A549 (cell line): ENCODE results near the gene ADAMTS4. TPM values are rescaled to one million over a fixed set of nuclear protein-coding genes. Genes with fewer than 3 reads are reported as not detected.

Experiments
- ATAC-seq, 2 experiments: fragments of 200-7000 bp in 1 of 2; fragments of >200 bp in 1 of 2; cut with Nextera tagmentation in 1 of 2; cut with Tn5 transposase in 1 of 2; 3 replicates each; pipeline versions ENCODE4 v1.8.0 to v1.9.1; 2018 to 2020; ENCODE audit warnings: mild to moderate bottlenecking in 1 of 2, moderate library complexity in 1 of 2
- CTCF ChIA-PET: fragments of 300-600 bp; sonication (Branson Sonifier 250); formaldehyde crosslinking; extraction: SDS; loops from one replicate; lab custom pipeline; 2021; ENCODE audit warnings: antibody characterized with exemption, inconsistent platforms; lab: Yijun Ruan, JAX
- POLR2A ChIA-PET: fragments of 350-600 bp; formaldehyde crosslinking; extraction: SDS; loops from one replicate; lab custom pipeline; 2021; ENCODE audit warnings: antibody characterized with exemption, inconsistent platforms; lab: Yijun Ruan, JAX
- DNase-seq, 2 experiments: peaks; one replicate each; pipeline versions ENCODE4 v3.0.0 to v3.0.0-alpha.2; 2011 to 2016; ENCODE audit warnings: low read depth in 1 of 2, low spot score in 1 of 2
- FAIRE-seq: peaks from 2 replicates; lab custom pipeline; 2011; peaks lifted over from hg19 to GRCh38; lab: Jason Lieb, UNC
- H3K27ac ChIP-seq, 2 experiments: fragments of >200 bp; sonication (Bioruptor Twin); formaldehyde crosslinking; 3 replicates each; pipeline ENCODE4 v1.5.1; 2016 to 2017
- H3K4me1 ChIP-seq: fragments of >200 bp; sonication (Bioruptor Twin); formaldehyde crosslinking; 3 replicates; pipeline ENCODE4 v1.6.1; 2016
- H3K4me2 ChIP-seq: fragments of >200 bp; sonication (Bioruptor Twin); formaldehyde crosslinking; 3 replicates; pipeline ENCODE4 v1.6.1; 2016
- H3K4me3 ChIP-seq: fragments of >200 bp; sonication (Bioruptor Twin); formaldehyde crosslinking; 3 replicates; pipeline ENCODE4 v1.5.1; 2016
- H3K9me3 ChIP-seq: fragments of >200 bp; sonication (Bioruptor Twin); formaldehyde crosslinking; 3 replicates; pipeline ENCODE4 v1.6.1; 2016
- BHLHE40 ChIP-seq: IDR thresholded peaks from 2 replicates; pipeline ENCODE4 v1.6.1; 2012; ENCODE audit warnings: low read depth, low read length, inconsistent platforms
- CBX2 ChIP-seq: fragments of 200-600 bp; sonication (generic); IDR thresholded peaks from 2 replicates; pipeline ENCODE4 v1.6.1; 2016; ENCODE audit warnings: low read depth, mild to moderate bottlenecking, borderline replicate concordance
- CHD4 ChIP-seq: fragments of 200-600 bp; sonication (generic); IDR thresholded peaks from 2 replicates; pipeline ENCODE4 v1.6.1; 2016; ENCODE audit warnings: antibody characterized with exemption, mild to moderate bottlenecking, borderline replicate concordance
- CTCF ChIP-seq: fragments of >200 bp; sonication (Bioruptor Twin); formaldehyde crosslinking; IDR thresholded peaks from 3 replicates; pipeline ENCODE4 v1.5.1; 2016
- E2F6 ChIP-seq: IDR thresholded peaks from 2 replicates; pipeline ENCODE4 v1.6.1; 2012; ENCODE audit warnings: low read depth, borderline replicate concordance
- ELK1 ChIP-seq: fragments of 150-350 bp; IDR thresholded peaks from 2 replicates; pipeline ENCODE4 v1.6.1; 2014; ENCODE audit warnings: low read depth, mild to moderate bottlenecking, low read length
- FOSB ChIP-seq: fragments of 250-450 bp; sonication (Bioruptor Pico); IDR thresholded peaks from 2 replicates; pipeline ENCODE4 v1.5.0; 2020; ENCODE audit warnings: mild to moderate bottlenecking, moderate library complexity
- FOSL2 ChIP-seq, 2 experiments: fragments of 450-650 bp in 1 of 2; fragments of >200 bp in 1 of 2; sonication (Bioruptor Twin) in 1 of 2; formaldehyde crosslinking; IDR thresholded peaks; 2 replicates each; pipeline versions ENCODE4 v1.5.0 to v1.6.1; 2016 to 2020; ENCODE audit warnings: mild to moderate bottlenecking in 1 of 2, moderate library complexity in 1 of 2
- FOXS1 ChIP-seq: fragments of 250-450 bp; sonication (Bioruptor Pico); IDR thresholded peaks from 2 replicates; pipeline ENCODE4 v1.5.0; 2020; ENCODE audit warnings: mild to moderate bottlenecking, moderate library complexity
- GATA3 ChIP-seq: IDR thresholded peaks from 2 replicates; pipeline ENCODE4 v1.6.1; 2012; ENCODE audit warnings: borderline replicate concordance
- HEYL ChIP-seq: fragments of 250-450 bp; sonication (Bioruptor Pico); IDR thresholded peaks from 2 replicates; pipeline ENCODE4 v1.8.0; 2021; ENCODE audit warnings: mild to moderate bottlenecking, moderate library complexity
- HOXB13 ChIP-seq: fragments of 250-450 bp; sonication (Bioruptor Pico); IDR thresholded peaks from 2 replicates; pipeline ENCODE4 v1.5.0; 2020; ENCODE audit warnings: low read depth, mild to moderate bottlenecking, moderate library complexity
- NR3C1 ChIP-seq: fragments of >200 bp; sonication (Bioruptor Twin); formaldehyde crosslinking; IDR thresholded peaks from 3 replicates; pipeline ENCODE4 v1.6.1; 2017
- POLR2A ChIP-seq: IDR thresholded peaks from 2 replicates; pipeline ENCODE4 v1.6.1; 2012; ENCODE audit warnings: mild to moderate bottlenecking, low read length
- RAD21 ChIP-seq, 2 experiments: fragments of >200 bp in 1 of 2; sonication (Bioruptor Twin) in 1 of 2; formaldehyde crosslinking in 1 of 2; IDR thresholded peaks in 1 of 2; conservative IDR thresholded peaks in 1 of 2; 2 replicates in 1 of 2; 3 replicates in 1 of 2; pipeline ENCODE4 v1.6.1; 2012 to 2018; ENCODE audit warnings: inconsistent platforms in 1 of 2
- RARB ChIP-seq: fragments of 250-450 bp; sonication (Bioruptor Pico); IDR thresholded peaks from 2 replicates; pipeline ENCODE4 v1.8.0; 2021; ENCODE audit warnings: mild to moderate bottlenecking, moderate library complexity
- RCOR1 ChIP-seq: fragments of 150-350 bp; IDR thresholded peaks from 2 replicates; pipeline ENCODE4 v1.6.1; 2014; ENCODE audit warnings: antibody characterized with exemption, low read length, low read depth
- RNF2 ChIP-seq: fragments of 200-600 bp; sonication (generic); IDR thresholded peaks from 2 replicates; pipeline ENCODE4 v1.6.1; 2016; ENCODE audit warnings: low read depth, mild to moderate bottlenecking, antibody characterized with exemption, moderate library complexity, borderline replicate concordance
- SMC3 ChIP-seq: fragments of >200 bp; sonication (Bioruptor Twin); formaldehyde crosslinking; IDR thresholded peaks from 3 replicates; pipeline ENCODE4 v1.6.1; 2018; ENCODE audit warnings: inconsistent platforms
- ZC3H11A ChIP-seq: fragments of 450-650 bp; IDR thresholded peaks from 2 replicates; pipeline ENCODE4 v1.6.1; 2014; ENCODE audit warnings: antibody characterized with exemption, mild to moderate bottlenecking
- ZFP36 ChIP-seq: fragments of 450-650 bp; IDR thresholded peaks from 2 replicates; pipeline ENCODE4 v1.6.1; 2014; ENCODE audit warnings: borderline replicate concordance; ENCODE audit not compliant: partially characterized antibody
- ZNF302 ChIP-seq: fragments of 250-450 bp; sonication (Bioruptor Pico); IDR thresholded peaks from 2 replicates; pipeline ENCODE4 v1.9.0; 2021; ENCODE audit warnings: inconsistent platforms, mild to moderate bottlenecking, moderate library complexity
- ZSCAN20 ChIP-seq: fragments of 250-450 bp; sonication (Bioruptor Pico); IDR thresholded peaks from 2 replicates; pipeline ENCODE4 v1.8.0; 2022; ENCODE audit warnings: mild to moderate bottlenecking, moderate library complexity
- whole genome bisulfite sequencing: methylation state at CpG from one replicate; pipeline ENCODE4 v1.1.6; 2017; ENCODE audit errors: missing lambda C conversion rate; 5-methylcytosine and 5-hydroxymethylcytosine counted together
- polyA plus RNA-seq, 4 experiments: library from polyadenylated mRNA; depleted of rRNA in 3 of 4; stranded (reverse); fragments of >200 nt; fragmentation: RNase III in 1 of 4; extraction: RNeasy Plus Mini Kit Qiagen cat#74134 plus additional on column Dnase treatment in 1 of 4; gene quantifications; 2 replicates in 3 of 4; 3 replicates in 1 of 4; pipeline ENCODE4 v1.2.3, GENCODE V29; 2011 to 2017
- TF ChIP-seq, protein P1 (sequence below): IDR thresholded peaks from 2 replicates; pipeline ENCODE4 v1.6.1; 2012
- TF ChIP-seq, protein P2 (sequence below): fragments of 200-600 bp; sonication (generic); IDR thresholded peaks from 2 replicates; pipeline ENCODE4 v1.6.1; 2016; ENCODE audit warnings: antibody characterized with exemption, mild to moderate bottlenecking, moderate library complexity
- TF ChIP-seq, protein P3 (sequence below): fragments of 450-650 bp; IDR thresholded peaks from 2 replicates; pipeline ENCODE4 v1.6.1; 2014; ENCODE audit warnings: antibody characterized with exemption
- TF ChIP-seq, protein P4 (sequence below): fragments of 250-450 bp; sonication (Bioruptor Pico); IDR thresholded peaks from 2 replicates; pipeline ENCODE4 v1.5.0; 2021; ENCODE audit warnings: mild to moderate bottlenecking, moderate library complexity, borderline replicate concordance

The ADAMTS4 gene
- polyA plus RNA-seq, 2 of the 4 experiments (the other 2 are of a cell fraction) = not detected

- Histone ChIP-seq H3K27ac (peak within 1 kb of the TSS; percentile 72 to 85), H3K4me2 (peak within 1 kb of the TSS; percentile 93), H3K9me3 (no peaks in the 10 kb centered on the region), H3K4me3 (peak within 1 kb of the TSS; percentile 57), H3K4me1 (peaks cover 13% of the 10 kb centered on the region)
- POLR2A ChIA-PET = interaction anchor here (0.6 to 1.6 kb wide), 12 partner anchors 9 to 203 kb away, joined by 3 to 23 read pairs (median 6); partner anchors contain the start of genes NDUFS2 and SDHC
- FAIRE-seq (peak; percentile 28), DNase-seq (peak; percentile 97 to 99), ATAC-seq (peak; percentile 93 to 98)
- CTCF ChIA-PET = interaction anchor here (0.7 to 20.1 kb wide), 22 partner anchors 8 to 182 kb away, joined by 3 to 319 read pairs (median 14); partner anchors contain the start of genes ADAMTS4, CFAP126, FCER1G and NDUFS2
- 7% methylated on average over 16 of the region's 16 CpGs for WGBS
- TF ChIP-seq, protein P1, sequence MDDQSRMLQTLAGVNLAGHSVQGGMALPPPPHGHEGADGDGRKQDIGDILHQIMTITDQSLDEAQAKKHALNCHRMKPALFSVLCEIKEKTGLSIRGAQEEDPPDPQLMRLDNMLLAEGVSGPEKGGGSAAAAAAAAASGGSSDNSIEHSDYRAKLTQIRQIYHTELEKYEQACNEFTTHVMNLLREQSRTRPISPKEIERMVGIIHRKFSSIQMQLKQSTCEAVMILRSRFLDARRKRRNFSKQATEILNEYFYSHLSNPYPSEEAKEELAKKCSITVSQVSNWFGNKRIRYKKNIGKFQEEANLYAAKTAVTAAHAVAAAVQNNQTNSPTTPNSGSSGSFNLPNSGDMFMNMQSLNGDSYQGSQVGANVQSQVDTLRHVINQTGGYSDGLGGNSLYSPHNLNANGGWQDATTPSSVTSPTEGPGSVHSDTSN = peak; percentile 92
- TF ChIP-seq, protein P2, sequence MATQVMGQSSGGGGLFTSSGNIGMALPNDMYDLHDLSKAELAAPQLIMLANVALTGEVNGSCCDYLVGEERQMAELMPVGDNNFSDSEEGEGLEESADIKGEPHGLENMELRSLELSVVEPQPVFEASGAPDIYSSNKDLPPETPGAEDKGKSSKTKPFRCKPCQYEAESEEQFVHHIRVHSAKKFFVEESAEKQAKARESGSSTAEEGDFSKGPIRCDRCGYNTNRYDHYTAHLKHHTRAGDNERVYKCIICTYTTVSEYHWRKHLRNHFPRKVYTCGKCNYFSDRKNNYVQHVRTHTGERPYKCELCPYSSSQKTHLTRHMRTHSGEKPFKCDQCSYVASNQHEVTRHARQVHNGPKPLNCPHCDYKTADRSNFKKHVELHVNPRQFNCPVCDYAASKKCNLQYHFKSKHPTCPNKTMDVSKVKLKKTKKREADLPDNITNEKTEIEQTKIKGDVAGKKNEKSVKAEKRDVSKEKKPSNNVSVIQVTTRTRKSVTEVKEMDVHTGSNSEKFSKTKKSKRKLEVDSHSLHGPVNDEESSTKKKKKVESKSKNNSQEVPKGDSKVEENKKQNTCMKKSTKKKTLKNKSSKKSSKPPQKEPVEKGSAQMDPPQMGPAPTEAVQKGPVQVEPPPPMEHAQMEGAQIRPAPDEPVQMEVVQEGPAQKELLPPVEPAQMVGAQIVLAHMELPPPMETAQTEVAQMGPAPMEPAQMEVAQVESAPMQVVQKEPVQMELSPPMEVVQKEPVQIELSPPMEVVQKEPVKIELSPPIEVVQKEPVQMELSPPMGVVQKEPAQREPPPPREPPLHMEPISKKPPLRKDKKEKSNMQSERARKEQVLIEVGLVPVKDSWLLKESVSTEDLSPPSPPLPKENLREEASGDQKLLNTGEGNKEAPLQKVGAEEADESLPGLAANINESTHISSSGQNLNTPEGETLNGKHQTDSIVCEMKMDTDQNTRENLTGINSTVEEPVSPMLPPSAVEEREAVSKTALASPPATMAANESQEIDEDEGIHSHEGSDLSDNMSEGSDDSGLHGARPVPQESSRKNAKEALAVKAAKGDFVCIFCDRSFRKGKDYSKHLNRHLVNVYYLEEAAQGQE = no peak
- TF ChIP-seq RCOR1 = no peak
- peak; percentile 55; the same call in 2 of the 3 replicates for TF ChIP-seq SMC3
- TF ChIP-seq CBX2 = no peak
- no peak for TF ChIP-seq ELK1
- TF ChIP-seq ZSCAN20 = no peak
- no peak for TF ChIP-seq ZC3H11A
- no peak for TF ChIP-seq NR3C1
- TF ChIP-seq ZNF302 (CRISPR knock-in tag) = no peak
- TF ChIP-seq RAD21 (conservative IDR thresholded peaks at IDR 0.05 in 1 of 2, IDR thresholded peaks at IDR 0.05 in 1 of 2) = peak in 1 of 2 experiments; percentile 40; a peak in 3 of 5 replicates
- TF ChIP-seq POLR2A = peak; percentile 43; the same call in 1 of the 2 replicates
- TF ChIP-seq HOXB13 (CRISPR knock-in tag) = no peak
- TF ChIP-seq CHD4 = no peak
- TF ChIP-seq E2F6 = no peak
- no peak for TF ChIP-seq GATA3
- TF ChIP-seq RNF2 = no peak
- TF ChIP-seq, protein P3, sequence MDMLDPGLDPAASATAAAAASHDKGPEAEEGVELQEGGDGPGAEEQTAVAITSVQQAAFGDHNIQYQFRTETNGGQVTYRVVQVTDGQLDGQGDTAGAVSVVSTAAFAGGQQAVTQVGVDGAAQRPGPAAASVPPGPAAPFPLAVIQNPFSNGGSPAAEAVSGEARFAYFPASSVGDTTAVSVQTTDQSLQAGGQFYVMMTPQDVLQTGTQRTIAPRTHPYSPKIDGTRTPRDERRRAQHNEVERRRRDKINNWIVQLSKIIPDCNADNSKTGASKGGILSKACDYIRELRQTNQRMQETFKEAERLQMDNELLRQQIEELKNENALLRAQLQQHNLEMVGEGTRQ = no peak
- no peak for TF ChIP-seq FOSL2 (IDR thresholded peaks at IDR 0.05)
- no peak for TF ChIP-seq FOSL2 (CRISPR knock-in tag; IDR thresholded peaks at IDR 0.05)
- no peak for TF ChIP-seq HEYL
- TF ChIP-seq CTCF = peak; percentile 49
- TF ChIP-seq BHLHE40 = no peak
- TF ChIP-seq, protein P4, sequence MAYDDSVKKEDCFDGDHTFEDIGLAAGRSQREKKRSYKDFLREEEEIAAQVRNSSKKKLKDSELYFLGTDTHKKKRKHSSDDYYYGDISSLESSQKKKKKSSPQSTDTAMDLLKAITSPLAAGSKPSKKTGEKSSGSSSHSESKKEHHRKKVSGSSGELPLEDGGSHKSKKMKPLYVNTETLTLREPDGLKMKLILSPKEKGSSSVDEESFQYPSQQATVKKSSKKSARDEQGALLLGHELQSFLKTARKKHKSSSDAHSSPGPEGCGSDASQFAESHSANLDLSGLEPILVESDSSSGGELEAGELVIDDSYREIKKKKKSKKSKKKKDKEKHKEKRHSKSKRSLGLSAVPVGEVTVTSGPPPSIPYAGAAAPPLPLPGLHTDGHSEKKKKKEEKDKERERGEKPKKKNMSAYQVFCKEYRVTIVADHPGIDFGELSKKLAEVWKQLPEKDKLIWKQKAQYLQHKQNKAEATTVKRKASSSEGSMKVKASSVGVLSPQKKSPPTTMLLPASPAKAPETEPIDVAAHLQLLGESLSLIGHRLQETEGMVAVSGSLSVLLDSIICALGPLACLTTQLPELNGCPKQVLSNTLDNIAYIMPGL (CRISPR knock-in tag) = no peak
- TF ChIP-seq RARB (CRISPR knock-in tag) = no peak
- no peak for TF ChIP-seq FOXS1 (CRISPR knock-in tag)
- no peak for TF ChIP-seq FOSB
- TF ChIP-seq ZFP36 = no peak
These were observed 26.9 kb upstream of the ADAMTS4 start, which contains the start of gene TOMM40L for GRCh38 chr1:161225534-161226319. TOMM40L (plus strand) TSS chr1:161226060; CDS start chr1:161226490, 430 bp downstream.
